H1 (cell line): ENCODE measurements around the gene NOS3. TPM values are rescaled to one million over a fixed set of nuclear protein-coding genes. Genes with fewer than 3 reads are reported as not detected.

Experiments
- HDAC2 ChIP-seq, 2 experiments: fragments of 300-600 bp in 1 of 2; sonication (generic) in 1 of 2; IDR thresholded peaks; 2 replicates each; pipeline ENCODE4 v1.6.1; 2011 to 2012; ENCODE audit warnings: low read depth in 2 of 2, low read length in 2 of 2, mild to moderate bottlenecking in 2 of 2, moderate library complexity in 2 of 2, borderline replicate concordance in 1 of 2, inconsistent platforms in 1 of 2
- MAFK ChIP-seq: IDR thresholded peaks from 2 replicates; pipeline ENCODE4 v1.6.1; 2012; ENCODE audit warnings: low read depth, mild to moderate bottlenecking, improper control_type of control experiment, low read length
- TCF12 ChIP-seq: IDR thresholded peaks from 2 replicates; pipeline ENCODE4 v1.6.1; 2011; ENCODE audit warnings: low read depth, mild to moderate bottlenecking, low read length
- polyA plus RNA-seq, 7 experiments: library from polyadenylated mRNA; depleted of rRNA in 3 of 7; stranded (reverse) in 5 of 7; unstranded in 2 of 7; fragments of >200 nt in 5 of 7; fragments of 200-250 nt in 2 of 7; gene quantifications; 1 replicate in 5 of 7; 2 replicates in 1 of 7; 4 replicates in 1 of 7; pipeline versions ENCODE4 v1.2.1 to v1.2.3, GENCODE V29; 2011 to 2013; ENCODE audit warnings: missing spikeins in 2 of 7, mixed read lengths in 2 of 7
- total RNA-seq: library from RNA; stranded (reverse); fragmentation: NEBNext Ultra II Directional; extraction: Animal tissue kit (Norgen Biotek cat#: 25700); gene quantifications from 2 replicates; pipeline ENCODE4 v1.2.1, GENCODE V29; 2021

The NOS3 gene
- total and polyA plus RNA-seq, 2 of the 8 experiments (the other 6 are each of a cell fraction or from before 2014, with no cell fraction given): 4.4 to 16.2 TPM

DNA sequence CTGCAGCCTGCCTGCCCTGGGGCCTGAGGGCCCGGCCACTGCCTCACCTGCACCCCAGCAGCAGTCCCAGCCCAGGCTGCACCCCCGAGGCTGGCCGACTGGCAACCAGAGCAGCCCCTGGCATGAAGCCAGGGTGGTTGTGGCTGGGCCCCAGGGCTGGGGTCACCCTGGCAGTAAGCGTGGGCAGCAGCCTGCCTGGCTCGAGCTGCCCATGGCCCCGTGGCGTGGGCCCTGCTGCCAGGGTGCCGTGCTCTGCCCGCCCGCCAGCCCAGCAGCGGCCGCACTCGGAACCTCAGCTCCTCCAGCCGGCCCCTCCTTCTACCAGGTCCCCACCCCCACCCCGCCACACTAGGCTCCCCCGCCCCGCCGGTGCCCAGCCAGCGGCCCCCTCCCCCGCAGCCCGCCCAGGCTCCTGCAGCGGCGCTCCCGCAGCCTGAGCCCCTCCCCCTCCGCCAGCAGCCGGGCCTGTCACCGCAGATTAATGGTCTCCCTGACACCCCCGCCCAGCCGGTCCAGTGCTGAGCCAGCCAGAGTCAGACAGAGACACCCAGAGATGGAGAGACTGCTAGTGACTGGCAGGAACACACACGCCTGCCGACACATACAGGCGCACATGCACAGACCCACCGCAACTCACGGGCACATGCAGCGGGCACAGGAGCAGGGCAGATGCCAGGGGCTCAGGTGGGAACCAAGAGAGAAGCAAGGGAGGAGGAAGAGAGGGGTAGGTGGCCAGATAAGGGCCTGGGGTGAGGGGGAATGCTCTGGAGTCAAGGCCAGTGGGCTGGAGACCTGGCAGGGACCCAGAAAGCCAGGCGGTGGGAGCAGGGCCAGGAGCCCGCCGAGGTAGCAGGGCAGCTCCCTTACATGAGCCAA is 35.1 kb upstream of the NOS3 start (continued):
- TF ChIP-seq HDAC2 (IDR thresholded peaks at IDR 0.05; ENCODE audit: borderline replicate concordance in 1 of 2, low read depth in 2 of 2, low read length in 2 of 2) (no peak), TCF12 (no peak), MAFK (no peak)
